HUES48 (cell line): ENCODE results near the gene LYSMD1.
"Not testable (repeated sequence)": the region's sequence is repeated elsewhere in the genome, so short reads cannot be mapped to it uniquely, and the experiment has no call there.

Experiments used
- H3K27ac ChIP-seq: one replicate; pipeline ENCODE4 v1.7.0; 2013; ENCODE audit warnings: low read depth, low read length, inconsistent platforms
- H3K27me3 ChIP-seq: 2 replicates; pipeline ENCODE4 v1.6.1; 2013; ENCODE audit warnings: mild to moderate bottlenecking, low read length; ENCODE audit not compliant: control insufficient read depth, insufficient read depth
- H3K36me3 ChIP-seq: 2 replicates; pipeline ENCODE4 v1.6.1; 2013; ENCODE audit warnings: low read length; ENCODE audit not compliant: control insufficient read depth, insufficient read depth
- H3K4me1 ChIP-seq: 2 replicates; pipeline ENCODE4 v1.6.1; 2013; ENCODE audit warnings: mild to moderate bottlenecking, low read length; ENCODE audit not compliant: control insufficient read depth, insufficient read depth
- H3K4me3 ChIP-seq: 2 replicates; pipeline ENCODE4 v1.5.1; 2013; ENCODE audit warnings: mild to moderate bottlenecking, low read depth, low read length
- H3K9ac ChIP-seq: 2 replicates; pipeline ENCODE4 v1.6.1; 2013; ENCODE audit warnings: mild to moderate bottlenecking, low read depth, low read length, moderate library complexity
- H3K9me3 ChIP-seq: 2 replicates; pipeline ENCODE4 v1.6.1; 2013; ENCODE audit warnings: low read length; ENCODE audit not compliant: control insufficient read depth, insufficient read depth

LYSMD1 gene

DNA sequence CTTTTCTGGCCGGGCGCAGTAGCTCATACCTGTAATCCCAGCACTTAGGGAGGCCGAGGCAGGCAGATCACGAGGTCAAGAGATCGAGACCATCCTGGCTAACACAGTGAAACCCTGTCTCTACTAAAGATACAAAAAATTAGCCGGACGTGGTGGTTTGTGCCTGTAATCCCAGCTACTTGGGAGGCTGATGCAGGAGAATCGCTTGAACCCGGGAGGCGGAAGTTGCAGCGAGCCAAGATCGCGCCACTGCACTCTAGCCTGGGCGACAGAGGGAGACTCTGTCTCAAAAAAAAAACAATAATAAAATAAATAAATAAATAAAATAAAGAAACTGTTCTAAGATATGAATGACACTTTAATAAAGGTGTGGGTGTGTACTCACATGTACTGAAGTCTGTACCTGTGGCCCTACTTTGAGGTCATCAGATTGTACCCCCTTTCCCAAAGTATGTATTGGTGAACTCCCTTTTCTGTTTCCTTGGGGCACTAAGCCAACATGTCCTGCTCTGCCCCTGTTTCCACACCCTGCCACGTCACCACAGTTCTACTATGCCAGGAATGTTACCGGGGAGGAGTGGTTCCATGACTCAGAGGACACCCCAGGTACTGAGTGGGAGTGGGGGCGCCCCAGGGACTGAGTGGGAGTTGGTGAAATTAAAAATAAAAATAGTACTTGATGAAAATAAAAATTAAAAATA lies 29.3 kb upstream of the LYSMD1 start:
- not testable (repeated sequence) for H3K9ac ChIP-seq, H3K4me3 ChIP-seq

GRCh38 chr1:151193856-151194255 lies 28.2 kb upstream of the LYSMD1 start:
- Histone ChIP-seq H3K9me3 (no peaks in the 10 kb centered on the region), H3K4me3 (no peak overlapping the region), H3K27me3 (no peaks in the 10 kb centered on the region), H3K4me1 (peaks cover 6% of the 10 kb centered on the region; the same call in 1 of the 2 replicates), H3K36me3 (no peaks in the 10 kb centered on the region), H3K9ac (no peak overlapping the region), H3K27ac (no peak overlapping the region)

More for the DNA sequence above, 29.3 kb upstream of the LYSMD1 start:
- not testable (repeated sequence) for H3K27me3 ChIP-seq, H3K36me3 ChIP-seq, H3K4me1 ChIP-seq, H3K9me3 ChIP-seq, H3K27ac ChIP-seq

DNA sequence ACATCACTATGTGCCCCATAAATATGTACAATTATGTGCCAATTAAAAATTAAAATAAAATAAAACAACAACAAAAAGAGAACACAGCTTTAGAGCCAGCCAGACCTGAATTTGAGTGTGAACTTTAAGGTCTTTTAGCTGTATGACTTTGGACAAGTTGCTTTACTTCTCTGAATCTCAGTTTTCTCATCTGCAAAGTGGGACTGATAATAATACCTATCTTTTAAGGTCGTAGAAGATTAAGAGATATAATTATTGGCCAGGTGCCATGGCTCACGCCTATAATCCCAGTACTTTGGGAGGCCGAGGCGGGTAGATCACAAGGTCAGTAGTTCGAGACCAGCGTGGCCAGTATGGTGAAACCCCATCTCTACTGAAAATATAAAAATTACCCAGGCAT lies 27.6 kb upstream of the LYSMD1 start:
- Histone ChIP-seq H3K27ac (no peak overlapping the region), H3K4me3 (no peak overlapping the region), H3K4me1 (peaks cover 6% of the 10 kb centered on the region; the same call in 1 of the 2 replicates), H3K9ac (no peak overlapping the region), H3K27me3 (no peaks in the 10 kb centered on the region), H3K36me3 (no peaks in the 10 kb centered on the region), H3K9me3 (no peaks in the 10 kb centered on the region)

GRCh38 chr1:151192047-151192446 lies 26.3 kb upstream of the LYSMD1 start:
- no peak overlapping the region for H3K9ac ChIP-seq
- H3K36me3 ChIP-seq: no peaks in the 10 kb centered on the region
- H3K4me1 ChIP-seq: no peaks in the 10 kb centered on the region
- H3K4me3 ChIP-seq: no peak overlapping the region
- no peaks in the 10 kb centered on the region for H3K9me3 ChIP-seq
- no peak overlapping the region for H3K27ac ChIP-seq
- H3K27me3 ChIP-seq: no peaks in the 10 kb centered on the region

- no peaks in the 10 kb centered on the region for H3K9me3 ChIP-seq
- peak within 1 kb of the TSS; percentile 90 for H3K27ac ChIP-seq
- H3K4me3 ChIP-seq: peak within 1 kb of the TSS; percentile 97
- H3K27me3 ChIP-seq: no peaks in the 10 kb centered on the region
- no peaks in the 10 kb centered on the region for H3K4me1 ChIP-seq
- H3K36me3 ChIP-seq: peaks cover 12% of the 10 kb centered on the region
- peak within 1 kb of the TSS; percentile 89 for H3K9ac ChIP-seq
Measured at GRCh38 chr1:151189637-151190445, 24.1 kb upstream of the LYSMD1 start, which contains the start of gene VPS72. VPS72 (minus strand) TSS chr1:151190197; CDS start chr1:151190121, 76 bp downstream.

GRCh38 chr1:151188667-151189066 lies 23.0 kb upstream of the LYSMD1 start:
- H3K4me1 ChIP-seq, H3K9ac ChIP-seq, H3K27ac ChIP-seq, H3K27me3 ChIP-seq, H3K9me3 ChIP-seq: not testable (repeated sequence)
- Histone ChIP-seq H3K36me3 (peaks cover 24% of the 10 kb centered on the region), H3K4me3 (peak overlapping the region; percentile 97)

GRCh38 chr1:151187205-151187604 lies 21.5 kb upstream of the LYSMD1 start:
- Histone ChIP-seq H3K27ac (no peak overlapping the region), H3K27me3 (no peaks in the 10 kb centered on the region), H3K9ac (no peak overlapping the region), H3K9me3 (no peaks in the 10 kb centered on the region), H3K4me1 (no peaks in the 10 kb centered on the region), H3K4me3 (no peak overlapping the region), H3K36me3 (peaks cover 37% of the 10 kb centered on the region)

DNA sequence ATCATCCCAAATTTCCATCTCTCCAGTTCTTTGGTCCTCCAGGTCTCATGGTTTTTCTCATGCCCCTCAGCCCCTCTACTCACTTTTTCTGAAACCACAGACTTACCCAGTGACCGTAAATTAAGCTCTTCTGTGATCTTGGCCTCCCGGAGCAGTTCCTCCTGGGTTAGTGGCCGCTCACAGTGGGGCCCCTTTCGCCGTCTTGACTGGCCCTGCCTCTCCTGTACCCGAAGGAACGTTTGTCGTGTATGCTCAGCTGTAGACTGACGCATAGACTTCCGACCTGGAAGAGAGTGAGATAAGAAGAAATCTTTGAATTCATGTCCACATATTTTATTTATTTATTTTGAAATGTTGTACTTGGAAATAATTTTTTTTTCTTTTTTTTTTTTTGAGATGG lies 18.5 kb upstream of the LYSMD1 start:
- Histone ChIP-seq H3K9me3 (no peaks in the 10 kb centered on the region), H3K9ac (no peak overlapping the region), H3K36me3 (peaks cover 64% of the 10 kb centered on the region), H3K4me3 (no peak overlapping the region), H3K27ac (no peak overlapping the region), H3K27me3 (no peaks in the 10 kb centered on the region), H3K4me1 (no peaks in the 10 kb centered on the region)

DNA sequence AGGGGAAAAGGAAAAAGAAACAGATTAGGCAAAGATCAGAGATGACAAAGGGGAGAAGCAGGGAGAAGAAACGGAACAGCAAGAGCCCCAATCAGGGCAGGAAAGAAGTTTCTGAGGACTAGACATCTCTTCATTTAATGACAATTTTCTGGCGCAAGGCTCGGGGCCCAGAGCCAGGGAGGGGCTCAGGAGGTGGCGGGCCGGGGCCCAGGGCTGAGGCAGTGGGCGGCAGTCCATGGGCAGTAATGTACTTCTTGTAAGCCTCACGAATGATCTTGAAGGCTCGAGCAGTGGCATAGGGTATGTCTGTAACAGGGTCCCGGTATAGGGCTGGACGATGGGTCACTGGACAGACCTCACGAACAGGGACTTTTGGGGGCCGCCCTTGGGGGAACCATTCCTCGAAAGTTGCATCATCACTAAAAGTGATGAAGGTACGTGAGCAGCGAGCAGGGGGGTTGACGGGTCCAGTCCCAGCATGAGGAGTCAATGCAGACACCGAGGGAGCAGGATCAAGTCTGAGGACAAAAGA lies 10.9 kb upstream of the LYSMD1 start:
- Histone ChIP-seq H3K9me3 (no peaks in the 10 kb centered on the region), H3K36me3 (peaks cover 76% of the 10 kb centered on the region), H3K4me3 (no peak overlapping the region), H3K27me3 (no peaks in the 10 kb centered on the region), H3K27ac (no peak overlapping the region), H3K4me1 (no peaks in the 10 kb centered on the region), H3K9ac (no peak overlapping the region)

DNA sequence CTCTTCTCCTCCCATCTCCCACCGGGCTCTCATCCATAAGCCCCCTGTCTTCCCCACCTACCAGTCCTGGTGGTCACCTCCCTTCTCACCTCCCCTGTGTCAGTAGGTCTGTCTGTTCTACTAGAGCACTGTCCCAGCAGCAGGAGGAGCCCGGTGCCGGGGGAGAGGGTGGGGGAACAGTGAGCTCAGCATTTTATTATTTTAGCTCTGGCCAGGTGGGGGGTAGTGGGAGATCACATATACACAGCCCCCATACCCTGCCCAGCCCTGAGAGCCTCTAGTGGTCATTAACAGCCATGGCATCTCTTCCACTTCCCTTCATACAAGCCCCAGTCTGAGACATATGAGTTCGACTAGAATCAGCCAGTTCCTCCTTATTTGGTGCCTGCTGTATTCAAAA lies 10.2 kb upstream of the LYSMD1 start, which contains the start of gene TMOD4:
Gene TMOD4 (minus strand): TSS at position 119 of the 400 bp plus-strand sequence. CDS start 1,106 bp downstream, outside the sequence.
- no peaks in the 10 kb centered on the region for H3K9me3 ChIP-seq
- H3K27ac ChIP-seq: no peak within 1 kb of the TSS
- H3K27me3 ChIP-seq: no peaks in the 10 kb centered on the region
- H3K4me3 ChIP-seq: no peak within 1 kb of the TSS
- H3K9ac ChIP-seq: no peak within 1 kb of the TSS
- H3K4me1 ChIP-seq: no peaks in the 10 kb centered on the region
- peaks cover 71% of the 10 kb centered on the region for H3K36me3 ChIP-seq
